SJSA1 (cell line): ENCODE data around the gene ZNF37A. TPM values are rescaled to one million over a fixed set of nuclear protein-coding genes. Genes with fewer than 3 reads are reported as not detected.

Experiments used
- DNase-seq, 2 experiments: peaks; one replicate each; pipeline ENCODE4 v3.0.0-alpha.2; 2015 to 2020; ENCODE audit warnings: low spot score in 2 of 2, low read depth in 1 of 2
- H3K27ac ChIP-seq: fragments of 250-450 bp; sonication (Bioruptor Pico); 2 replicates; pipeline ENCODE4 v1.5.1; 2020; ENCODE audit warnings: mild to moderate bottlenecking, moderate library complexity
- H3K27me3 ChIP-seq: fragments of 250-450 bp; sonication (Bioruptor Pico); replicated peaks from 2 replicates; pipeline ENCODE4 v1.5.1; 2020; ENCODE audit warnings: mild to moderate bottlenecking, moderate library complexity
- H3K36me3 ChIP-seq: fragments of 250-450 bp; sonication (Bioruptor Pico); 2 replicates; pipeline ENCODE4 v1.5.1; 2020; ENCODE audit warnings: mild to moderate bottlenecking
- H3K4me1 ChIP-seq: fragments of 250-450 bp; sonication (Bioruptor Pico); replicated peaks from 2 replicates; pipeline ENCODE4 v1.6.1; 2021; ENCODE audit warnings: mild to moderate bottlenecking
- H3K4me3 ChIP-seq: fragments of 250-450 bp; sonication (Bioruptor Pico); 2 replicates; pipeline ENCODE4 v1.5.1; 2020; ENCODE audit warnings: mild to moderate bottlenecking
- H3K9me3 ChIP-seq: fragments of 250-450 bp; sonication (Bioruptor Pico); replicated peaks from 2 replicates; pipeline ENCODE4 v1.5.1; 2020; ENCODE audit warnings: mild to moderate bottlenecking
- total RNA-seq: library from RNA; depleted of rRNA; stranded (reverse); fragments of >200 nt; shearing (Covaris generic); gene quantifications from 2 replicates; pipeline ENCODE4 v1.2.3, GENCODE V29; 2014; rRNA removed

ZNF37A gene
- total RNA-seq, 1 experiment from 2014 or later = 8.6 TPM

DNA sequence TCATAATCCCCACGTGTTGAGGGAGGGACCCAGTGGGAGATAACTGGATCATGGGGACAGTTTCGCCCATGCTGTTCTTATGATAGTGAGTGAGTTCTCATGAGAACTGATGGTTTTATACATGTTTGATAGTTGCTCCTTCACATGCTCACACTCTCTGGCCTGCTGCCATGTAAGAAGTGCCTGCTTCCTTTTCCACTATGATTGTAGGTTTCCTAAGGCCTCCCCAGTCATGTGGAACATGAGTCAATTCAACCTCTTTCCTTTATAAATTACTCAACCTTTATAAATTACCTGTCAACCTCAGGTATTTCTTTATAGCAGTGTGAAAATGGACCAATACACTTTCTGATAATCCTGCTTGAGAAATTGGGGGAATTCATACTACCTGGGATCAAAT is 80.2 kb downstream of the ZNF37A start:
- no peak overlapping the region for H3K27ac ChIP-seq
- H3K4me1 ChIP-seq = no peaks in the 10 kb centered on the region
- no peaks in the 10 kb centered on the region for H3K9me3 ChIP-seq
- H3K27me3 ChIP-seq = no peaks in the 10 kb centered on the region
- no peak for DNase-seq
- H3K36me3 ChIP-seq = no peaks in the 10 kb centered on the region
- no peak overlapping the region for H3K4me3 ChIP-seq

DNA sequence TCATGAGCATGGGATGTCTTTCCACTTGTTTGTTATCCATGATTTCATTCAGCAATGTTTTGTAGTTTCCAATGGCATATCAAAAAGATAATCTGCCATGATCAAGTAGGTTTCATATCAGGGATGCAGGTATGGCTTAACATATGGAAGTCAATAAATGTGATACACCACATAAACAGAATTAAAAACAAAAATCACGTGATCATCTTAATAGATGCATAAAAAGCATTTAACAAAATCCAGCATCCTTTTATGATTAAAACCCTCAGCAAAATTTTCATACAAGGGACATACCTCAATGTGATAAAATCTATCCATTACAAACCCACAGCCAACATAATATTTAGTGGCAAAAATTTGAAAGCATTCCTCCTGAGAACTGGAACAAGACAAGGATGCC is 90.3 kb downstream of the ZNF37A start:
- H3K36me3 ChIP-seq = no peaks in the 10 kb centered on the region
- no peak overlapping the region for H3K27ac ChIP-seq
- no peaks in the 10 kb centered on the region for H3K9me3 ChIP-seq
- DNase-seq = no peak
- no peaks in the 10 kb centered on the region for H3K27me3 ChIP-seq
- no peak overlapping the region for H3K4me3 ChIP-seq
- no peaks in the 10 kb centered on the region for H3K4me1 ChIP-seq

Other genes starting within 250 kb of the ZNF37A start
- 7.8 and 11.1 TPM in 2 replicates for gene ZNF248, start 236.7 kb upstream of the ZNF37A start, total RNA-seq
- gene ZNF25, start 117.7 kb upstream of the ZNF37A start, total RNA-seq = 5.2 and 9.3 TPM in 2 replicates
- gene ZNF33A, start 83.7 kb upstream of the ZNF37A start, total RNA-seq = 6.6 and 7.2 TPM in 2 replicates